Type B pancreatic cell (in vitro differentiated cells): ENCODE results near the gene RTCB. TPM values are rescaled to one million over a fixed set of nuclear protein-coding genes. Genes with fewer than 3 reads are reported as not detected.

Source experiments
- DNase-seq: peaks from one replicate; pipeline ENCODE4 v3.0.0; 2021; ENCODE audit warnings: mixed read lengths; ENCODE audit not compliant: unreplicated experiment; ENCODE audit errors: extremely low spot score
- H3K27ac Mint-ChIP-seq: 2 replicates; pipeline ENCODE4 v1.8.0; 2021; ENCODE audit warnings: mild to moderate bottlenecking, mixed read lengths
- H3K27me3 Mint-ChIP-seq: 2 replicates; pipeline ENCODE4 v1.8.0; 2021; ENCODE audit warnings: mixed read lengths
- H3K36me3 Mint-ChIP-seq: 2 replicates; pipeline ENCODE4 v1.8.0; 2021; ENCODE audit warnings: mixed read lengths
- H3K4me1 Mint-ChIP-seq: one replicate; pipeline ENCODE4 v1.8.0; 2021; ENCODE audit warnings: mixed read lengths; ENCODE audit not compliant: unreplicated experiment
- H3K4me3 Mint-ChIP-seq: 2 replicates; pipeline ENCODE4 v1.8.0; 2021; ENCODE audit warnings: mild to moderate bottlenecking, mixed read lengths
- H3K9me3 Mint-ChIP-seq: 2 replicates; pipeline ENCODE4 v1.8.0; 2021; ENCODE audit warnings: mixed read lengths
- CTCF ChIP-seq: fragments of 200-600 bp; sonication (generic); conservative IDR thresholded peaks from 2 replicates; pipeline ENCODE4 v1.5.0; 2021; ENCODE audit warnings: antibody characterized with exemption, mild to moderate bottlenecking
- total RNA-seq: library from RNA; stranded (reverse); gene quantifications from 2 replicates; pipeline ENCODE4 v1.2.1, GENCODE V29; 2021; ENCODE audit warnings: low replicate concordance

RTCB gene
- total RNA-seq, 1 donor from 2014 or later = 87.7 TPM

GRCh38 chr22:32430352-32430751, 18.3 kb upstream of the RTCB start:
- no peak overlapping the region for H3K4me3 Mint-ChIP-seq

GRCh38 chr22:32426881-32427280, 14.8 kb upstream of the RTCB start:
- H3K4me3 Mint-ChIP-seq = no peak overlapping the region
- DNase-seq = no peak

More at GRCh38 chr22:32430352-32430751, 18.3 kb upstream of the RTCB start:
- no peaks in the 10 kb centered on the region for H3K4me1 Mint-ChIP-seq
- no peak for DNase-seq
- no peak for TF ChIP-seq CTCF
- H3K36me3 Mint-ChIP-seq = no peaks in the 10 kb centered on the region
- no peaks in the 10 kb centered on the region for H3K9me3 Mint-ChIP-seq
- peaks cover 34% of the 10 kb centered on the region for H3K27me3 Mint-ChIP-seq
- no peak overlapping the region for H3K27ac Mint-ChIP-seq

GRCh38 chr22:32423664-32424063, 11.6 kb upstream of the RTCB start:
- H3K9me3 Mint-ChIP-seq = no peaks in the 10 kb centered on the region
- no peaks in the 10 kb centered on the region for H3K36me3 Mint-ChIP-seq
- DNase-seq = no peak
- no peaks in the 10 kb centered on the region for H3K4me1 Mint-ChIP-seq
- no peak for TF ChIP-seq CTCF
- peaks cover 52% of the 10 kb centered on the region for H3K27me3 Mint-ChIP-seq
- no peak overlapping the region for H3K4me3 Mint-ChIP-seq
- no peak overlapping the region for H3K27ac Mint-ChIP-seq

More at GRCh38 chr22:32426881-32427280, 14.8 kb upstream of the RTCB start:
- H3K27ac Mint-ChIP-seq = no peak overlapping the region
- no peaks in the 10 kb centered on the region for H3K36me3 Mint-ChIP-seq
- peaks cover 36% of the 10 kb centered on the region for H3K27me3 Mint-ChIP-seq
- H3K4me1 Mint-ChIP-seq = no peaks in the 10 kb centered on the region
- H3K9me3 Mint-ChIP-seq = no peaks in the 10 kb centered on the region
- TF ChIP-seq CTCF = no peak

GRCh38 chr22:32422062-32422461, 10.0 kb upstream of the RTCB start:
- peak overlapping the region; percentile 18 for H3K27ac Mint-ChIP-seq
- peaks cover 54% of the 10 kb centered on the region for H3K27me3 Mint-ChIP-seq
- H3K4me3 Mint-ChIP-seq = no peak overlapping the region
- DNase-seq = no peak
- TF ChIP-seq CTCF = no peak
- H3K4me1 Mint-ChIP-seq = no peaks in the 10 kb centered on the region
- no peaks in the 10 kb centered on the region for H3K9me3 Mint-ChIP-seq
- H3K36me3 Mint-ChIP-seq = no peaks in the 10 kb centered on the region

GRCh38 chr22:32421484-32421883, 9.4 kb upstream of the RTCB start:
- Mint-ChIP-seq H3K27ac (peak overlapping the region; percentile 18), H3K36me3 (no peaks in the 10 kb centered on the region), H3K9me3 (no peaks in the 10 kb centered on the region), H3K27me3 (peaks cover 54% of the 10 kb centered on the region), H3K4me1 (no peaks in the 10 kb centered on the region), H3K4me3 (no peak overlapping the region)
- TF ChIP-seq CTCF = no peak
- no peak for DNase-seq

- no peak for TF ChIP-seq CTCF
- Mint-ChIP-seq H3K9me3 (no peaks in the 10 kb centered on the region), H3K4me3 (no peak overlapping the region), H3K4me1 (peaks cover 3% of the 10 kb centered on the region), H3K36me3 (no peaks in the 10 kb centered on the region), H3K27ac (no peak overlapping the region), H3K27me3 (peaks cover 46% of the 10 kb centered on the region)
- no peak for DNase-seq
Measured at GRCh38 chr22:32417906-32418305, 5.9 kb upstream of the RTCB start.
